CD8-positive, alpha-beta memory T cell (primary cell): ENCODE data around the gene KCNT2. TPM values are rescaled to one million over a fixed set of nuclear protein-coding genes. Genes with fewer than 3 reads are reported as not detected.

Experiments
- CTCF ChIA-PET: fragments of 350-600 bp; sonication (Branson Sonifier 250); formaldehyde crosslinking; loops from one replicate; lab custom pipeline; 2021; ENCODE audit warnings: antibody characterized with exemption; lab: Charles Lee
- POLR2A ChIA-PET: fragments of 350-600 bp; sonication (Branson Sonifier 250); formaldehyde crosslinking; loops from one replicate; lab custom pipeline; 2021; ENCODE audit warnings: antibody characterized with exemption; lab: Charles Lee
- DNase-seq, 5 donors: peaks; one replicate each; pipeline versions ENCODE4 v3.0.0 to v3.0.0-alpha.2; 2020 to 2022; ENCODE audit warnings: mixed read lengths in 1 of 5
- H3K27ac ChIP-seq: one replicate; pipeline ENCODE4 v1.7.0; 2013; ENCODE audit warnings: low read depth, mild to moderate bottlenecking, low read length, moderate library complexity
- H3K27me3 ChIP-seq: 2 replicates; pipeline ENCODE4 v1.7.0; 2013; ENCODE audit warnings: low read length, mild to moderate bottlenecking; ENCODE audit not compliant: insufficient read depth, poor library complexity, severe bottlenecking
- H3K36me3 ChIP-seq: 2 replicates; pipeline ENCODE4 v1.7.0; 2013; ENCODE audit warnings: mild to moderate bottlenecking, low read length, moderate library complexity; ENCODE audit not compliant: insufficient read depth
- H3K4me1 ChIP-seq: 2 replicates; pipeline ENCODE4 v1.7.0; 2013; ENCODE audit warnings: mild to moderate bottlenecking, low read length, moderate library complexity; ENCODE audit not compliant: insufficient read depth
- H3K4me3 ChIP-seq: 2 replicates; pipeline ENCODE4 v1.7.0; 2013; ENCODE audit warnings: mild to moderate bottlenecking, low read length
- H3K9me3 ChIP-seq: 2 replicates; pipeline ENCODE4 v1.7.0; 2013; ENCODE audit warnings: mild to moderate bottlenecking, low read length
- H3K27ac Mint-ChIP-seq, 8 donors: one replicate each; pipeline ENCODE4 v1.8.0; 2020 to 2021; ENCODE audit warnings: mixed read lengths in 8 of 8, mild to moderate bottlenecking in 6 of 8, inconsistent platforms in 3 of 8, moderate library complexity in 3 of 8
- H3K27me3 Mint-ChIP-seq, 2 donors: one replicate each; pipeline ENCODE4 v1.8.0; 2020 to 2021; ENCODE audit warnings: mixed read lengths in 2 of 2, mild to moderate bottlenecking in 1 of 2, moderate library complexity in 1 of 2
- H3K36me3 Mint-ChIP-seq, 3 donors: one replicate each; pipeline ENCODE4 v1.8.0; 2020 to 2021; ENCODE audit warnings: mixed read lengths in 3 of 3, inconsistent platforms in 1 of 3, mild to moderate bottlenecking in 1 of 3
- H3K4me1 Mint-ChIP-seq, 3 donors: one replicate each; pipeline ENCODE4 v1.8.0; 2020 to 2021; ENCODE audit warnings: mixed read lengths in 3 of 3, inconsistent platforms in 1 of 3, mild to moderate bottlenecking in 1 of 3
- H3K4me3 Mint-ChIP-seq, 7 donors: one replicate each; pipeline ENCODE4 v1.8.0; 2020 to 2021; ENCODE audit warnings: mixed read lengths in 7 of 7, mild to moderate bottlenecking in 6 of 7, moderate library complexity in 4 of 7, inconsistent platforms in 2 of 7
- H3K9me3 Mint-ChIP-seq, 5 donors: one replicate each; pipeline ENCODE4 v1.8.0; 2020 to 2022; ENCODE audit warnings: mixed read lengths in 5 of 5, mild to moderate bottlenecking in 3 of 5, moderate library complexity in 2 of 5, inconsistent platforms in 1 of 5
- polyA plus RNA-seq: library from polyadenylated mRNA; unstranded; fragments of 300-500 nt; fragmentation: Illumina TruSeq; gene quantifications from one replicate; pipeline ENCODE4 v1.2.3, GENCODE V29; 2021
- total RNA-seq, 2 experiments: library from RNA; stranded (reverse); gene quantifications; one replicate each; pipeline ENCODE4 v1.2.3, GENCODE V29; 2021

KCNT2 gene
- total and polyA plus RNA-seq, 3 experiments from 2014 or later = not detected

- Mint-ChIP-seq H3K27me3 (no peaks in the 10 kb centered on the region), H3K4me1 (no peaks in the 10 kb centered on the region), H3K27ac (no peak overlapping the region), H3K36me3 (no peaks in the 10 kb centered on the region), H3K4me3 (no peak overlapping the region), H3K9me3 (peaks cover 0 to 6% (median 2%) of the 10 kb centered on the region in 5 donors)
- no peak for DNase-seq
- ChIA-PET POLR2A (no interaction called here), CTCF (no interaction called here)
- H3K27me3 ChIP-seq = no peaks in the 10 kb centered on the region
- H3K9me3 ChIP-seq = no peaks in the 10 kb centered on the region
- H3K4me1 ChIP-seq = no peaks in the 10 kb centered on the region
- H3K36me3 ChIP-seq = no peaks in the 10 kb centered on the region
- no peak overlapping the region for H3K4me3 ChIP-seq
- H3K27ac ChIP-seq = no peak overlapping the region
Observed at GRCh38 chr1:196209265-196209664, 399.0 kb downstream of the KCNT2 start.

DNA sequence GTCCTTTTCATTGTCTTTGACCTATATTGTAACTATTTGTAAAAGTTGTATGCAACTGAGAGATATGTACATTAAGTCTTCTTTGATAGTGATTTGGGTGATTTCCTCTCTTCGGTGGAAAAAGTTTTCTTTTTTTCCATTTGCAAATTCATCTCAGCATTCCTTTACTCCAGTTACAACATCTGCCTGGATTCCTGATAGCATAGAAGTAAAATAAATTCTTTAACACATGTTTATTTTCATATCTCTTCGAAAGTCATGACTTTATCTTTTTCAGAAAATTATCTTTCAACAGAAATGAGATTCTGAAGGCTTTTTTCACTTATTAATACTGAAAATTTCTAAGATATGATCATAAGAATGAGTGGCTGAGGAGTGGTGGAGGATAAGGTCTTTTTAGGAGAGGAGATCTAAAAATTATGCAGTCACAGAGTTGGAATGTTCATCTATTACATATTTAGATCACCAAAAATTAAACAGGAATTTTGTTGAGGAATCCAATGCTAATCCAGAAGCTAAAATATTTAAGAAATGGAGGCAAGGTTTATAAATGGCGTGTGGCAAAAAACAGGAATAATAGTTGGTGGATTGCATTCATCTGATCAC is 400.5 kb downstream of the KCNT2 start:
- Mint-ChIP-seq H3K27ac (no peak overlapping the region), H3K36me3 (no peaks in the 10 kb centered on the region), H3K9me3 (peaks cover 0 to 6% (median 2%) of the 10 kb centered on the region in 5 donors), H3K4me1 (no peaks in the 10 kb centered on the region), H3K4me3 (no peak overlapping the region), H3K27me3 (no peaks in the 10 kb centered on the region)
- no peaks in the 10 kb centered on the region for H3K27me3 ChIP-seq
- no peaks in the 10 kb centered on the region for H3K36me3 ChIP-seq
- DNase-seq = no peak
- ChIA-PET POLR2A (no interaction called here), CTCF (no interaction called here)
- H3K4me1 ChIP-seq = no peaks in the 10 kb centered on the region
- no peak overlapping the region for H3K27ac ChIP-seq
- H3K9me3 ChIP-seq = no peaks in the 10 kb centered on the region
- no peak overlapping the region for H3K4me3 ChIP-seq

DNA sequence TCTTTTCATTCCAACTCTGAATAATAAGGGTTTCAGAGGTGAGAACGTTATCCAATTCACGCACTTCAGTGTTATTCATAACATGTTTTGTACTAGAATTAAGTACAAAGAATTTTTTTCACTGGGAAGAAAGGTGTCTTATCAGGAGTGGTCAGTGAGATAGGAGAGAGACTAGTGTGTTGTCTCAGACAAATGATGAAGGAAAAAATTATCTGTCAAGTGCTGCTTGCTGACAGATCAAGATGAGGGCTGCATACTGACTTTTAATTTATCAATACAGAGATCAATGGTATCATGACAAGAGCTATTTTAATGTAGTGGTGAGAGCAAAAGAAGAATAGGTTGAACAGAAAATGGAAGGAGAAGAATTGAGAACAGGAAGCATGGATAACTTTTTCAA is 402.4 kb downstream of the KCNT2 start:
- Histone ChIP-seq H3K36me3 (no peaks in the 10 kb centered on the region), H3K4me3 (no peak overlapping the region), H3K27ac (no peak overlapping the region), H3K9me3 (no peaks in the 10 kb centered on the region), H3K4me1 (no peaks in the 10 kb centered on the region), H3K27me3 (no peaks in the 10 kb centered on the region)
- Mint-ChIP-seq H3K36me3 (no peaks in the 10 kb centered on the region), H3K4me3 (no peak overlapping the region), H3K27me3 (no peaks in the 10 kb centered on the region), H3K27ac (no peak overlapping the region), H3K4me1 (no peaks in the 10 kb centered on the region), H3K9me3 (peaks cover 0 to 6% (median 2%) of the 10 kb centered on the region in 5 donors)
- DNase-seq = no peak
- POLR2A ChIA-PET = no interaction called here
- CTCF ChIA-PET = no interaction called here

GRCh38 chr1:196196486-196196885 is 411.8 kb downstream of the KCNT2 start:
- H3K27ac ChIP-seq = no peak overlapping the region
- no peak overlapping the region for H3K4me3 ChIP-seq
- H3K27ac Mint-ChIP-seq = no peak overlapping the region
- no peak overlapping the region for H3K4me3 Mint-ChIP-seq
- H3K4me1 ChIP-seq = no peaks in the 10 kb centered on the region
- H3K36me3 Mint-ChIP-seq = no peaks in the 10 kb centered on the region
- no peaks in the 10 kb centered on the region for H3K9me3 ChIP-seq
- no peaks in the 10 kb centered on the region for H3K36me3 ChIP-seq
- H3K27me3 Mint-ChIP-seq = no peaks in the 10 kb centered on the region
- DNase-seq = no peak
- POLR2A ChIA-PET = no interaction called here
- no peaks in the 10 kb centered on the region for H3K4me1 Mint-ChIP-seq
- peaks cover 0 to 11% (median 2%) of the 10 kb centered on the region in 5 donors for H3K9me3 Mint-ChIP-seq
- no peaks in the 10 kb centered on the region for H3K27me3 ChIP-seq
- CTCF ChIA-PET = no interaction called here

DNA sequence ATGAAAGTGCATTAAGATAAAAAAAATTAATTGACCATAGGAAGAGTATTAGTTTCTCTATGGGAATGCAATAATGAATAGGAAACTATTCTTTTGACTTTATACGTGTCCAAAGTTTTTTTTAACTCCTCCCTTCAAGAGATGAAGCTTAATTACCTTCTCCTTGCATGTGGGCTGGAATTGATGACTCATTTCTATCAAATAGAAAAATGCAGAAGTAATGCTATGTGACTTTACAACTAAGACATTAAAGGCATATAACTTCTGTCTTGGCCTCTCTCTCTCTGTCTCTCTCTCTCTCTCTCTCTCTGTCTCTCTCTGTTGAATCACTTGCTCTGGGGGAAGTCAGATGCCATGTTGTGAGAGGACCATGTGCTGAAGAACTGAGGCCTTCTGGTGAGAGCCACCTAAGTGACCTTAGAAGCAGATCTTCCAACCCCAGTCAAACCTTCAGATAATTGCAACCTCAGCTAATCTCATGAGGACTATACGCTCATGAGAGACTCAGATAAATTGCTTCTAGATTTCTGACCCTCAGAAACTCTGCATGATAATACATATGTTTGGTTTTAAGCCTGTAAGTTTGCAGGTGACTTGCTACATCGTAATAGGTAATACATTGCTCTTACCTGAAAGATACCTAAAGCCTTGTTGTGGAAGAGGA is 414.2 kb downstream of the KCNT2 start:
- no peak overlapping the region for H3K4me3 ChIP-seq
- H3K27me3 ChIP-seq = no peaks in the 10 kb centered on the region
- no peak overlapping the region for H3K27ac Mint-ChIP-seq
- H3K9me3 ChIP-seq = no peaks in the 10 kb centered on the region
- no peak overlapping the region for H3K4me3 Mint-ChIP-seq
- DNase-seq = no peak
- H3K9me3 Mint-ChIP-seq = peaks cover 4 to 17% (median 8%) of the 10 kb centered on the region in 5 donors
- no peaks in the 10 kb centered on the region for H3K36me3 ChIP-seq
- no peaks in the 10 kb centered on the region for H3K4me1 Mint-ChIP-seq
- CTCF ChIA-PET = no interaction called here
- no peaks in the 10 kb centered on the region for H3K36me3 Mint-ChIP-seq
- POLR2A ChIA-PET = no interaction called here
- H3K27me3 Mint-ChIP-seq = no peaks in the 10 kb centered on the region
- no peaks in the 10 kb centered on the region for H3K4me1 ChIP-seq
- no peak overlapping the region for H3K27ac ChIP-seq

DNA sequence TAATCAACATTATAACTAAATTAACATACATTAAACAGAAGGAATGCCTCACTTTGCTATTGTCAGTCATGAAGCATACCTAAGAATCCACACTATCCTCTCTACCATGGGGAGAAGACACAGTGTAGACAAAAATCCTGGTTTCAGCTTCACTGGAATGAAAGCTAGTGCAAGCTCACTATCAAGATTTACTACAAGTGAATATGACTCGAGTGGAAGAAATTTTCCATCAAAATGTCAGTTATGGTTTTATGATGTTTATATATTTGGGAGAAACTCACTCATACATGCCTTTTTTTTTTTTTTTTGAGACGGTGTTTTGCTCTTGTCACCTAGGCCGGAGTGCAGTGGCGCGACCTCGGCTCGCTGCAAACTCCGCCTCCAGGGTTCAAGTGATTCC is 424.3 kb downstream of the KCNT2 start:
- Mint-ChIP-seq H3K4me3 (no peak overlapping the region), H3K4me1 (no peaks in the 10 kb centered on the region), H3K36me3 (no peaks in the 10 kb centered on the region), H3K27ac (no peak overlapping the region), H3K9me3 (peaks cover 0 to 2% (median 0%) of the 10 kb centered on the region in 5 donors), H3K27me3 (no peaks in the 10 kb centered on the region)
- CTCF ChIA-PET = no interaction called here
- no peak for DNase-seq
- Histone ChIP-seq H3K4me1 (no peaks in the 10 kb centered on the region), H3K36me3 (no peaks in the 10 kb centered on the region), H3K9me3 (no peaks in the 10 kb centered on the region), H3K27ac (no peak overlapping the region), H3K4me3 (no peak overlapping the region), H3K27me3 (no peaks in the 10 kb centered on the region)
- POLR2A ChIA-PET = no interaction called here

DNA sequence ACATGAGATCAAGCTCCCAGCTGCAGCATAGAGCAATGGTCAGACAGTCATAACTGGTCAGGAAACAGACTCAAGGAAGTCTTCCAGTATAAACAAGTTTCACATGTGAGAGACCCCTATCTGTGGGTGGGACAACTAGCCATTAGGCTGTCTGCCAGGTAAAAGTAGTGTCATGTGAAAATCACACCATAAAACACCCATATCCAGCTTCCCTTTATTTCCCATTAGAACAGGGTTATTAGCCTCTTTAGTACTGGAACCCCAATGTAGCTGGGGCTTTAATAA is 426.7 kb downstream of the KCNT2 start:
- Histone ChIP-seq H3K9me3 (no peaks in the 10 kb centered on the region), H3K27me3 (no peaks in the 10 kb centered on the region), H3K4me3 (no peak overlapping the region), H3K36me3 (no peaks in the 10 kb centered on the region), H3K27ac (no peak overlapping the region), H3K4me1 (no peaks in the 10 kb centered on the region)
- Mint-ChIP-seq H3K27ac (no peak overlapping the region), H3K36me3 (no peaks in the 10 kb centered on the region), H3K4me1 (no peaks in the 10 kb centered on the region), H3K4me3 (no peak overlapping the region), H3K9me3 (peaks cover 0 to 1% (median 0%) of the 10 kb centered on the region in 5 donors), H3K27me3 (no peaks in the 10 kb centered on the region)
- ChIA-PET POLR2A (no interaction called here), CTCF (no interaction called here)
- no peak for DNase-seq

GRCh38 chr1:196180847-196181593 is 427.2 kb downstream of the KCNT2 start:
- DNase-seq = no peak
- peaks cover 0 to 1% (median under 1%) of the 10 kb centered on the region in 5 donors for H3K9me3 Mint-ChIP-seq
- H3K4me1 Mint-ChIP-seq = no peaks in the 10 kb centered on the region
- Histone ChIP-seq H3K27me3 (no peaks in the 10 kb centered on the region), H3K36me3 (no peaks in the 10 kb centered on the region), H3K4me1 (no peaks in the 10 kb centered on the region), H3K9me3 (no peaks in the 10 kb centered on the region), H3K27ac (no peak overlapping the region), H3K4me3 (no peak overlapping the region)
- no peak overlapping the region for H3K4me3 Mint-ChIP-seq
- ChIA-PET CTCF (no interaction called here), POLR2A (no interaction called here)
- H3K27ac Mint-ChIP-seq = no peak overlapping the region
- no peaks in the 10 kb centered on the region for H3K36me3 Mint-ChIP-seq
- no peaks in the 10 kb centered on the region for H3K27me3 Mint-ChIP-seq
